Gastrocnemius medialis (tissue), 4 donors: Measurements from ENCODE around the gene GIPC1. TPM values are rescaled to one million over a fixed set of nuclear protein-coding genes. Genes with fewer than 3 reads are reported as not detected.

Experiments used
- ATAC-seq, 2 donors: fragments of 150-250 bp; one replicate each; pipeline ENCODE4 v1.9.1; 2016
- DNase-seq, 2 donors: peaks; one replicate each; pipeline ENCODE4 v3.0.0-alpha.2; 2019
- H3K27ac ChIP-seq, 4 donors: fragments of 200-600 bp; sonication (generic); 1 replicate in 1 of 4; 2 replicates in 3 of 4; pipeline ENCODE4 v1.5.1; 2016 to 2018; ENCODE audit warnings: mild to moderate bottlenecking in 2 of 4, moderate library complexity in 1 of 4
- H3K27me3 ChIP-seq, 3 donors: fragments of 200-600 bp; sonication (generic) in 2 of 3; 1 replicate in 1 of 3; 2 replicates in 2 of 3; pipeline versions ENCODE4 v1.5.1 to v1.6.0; 2016 to 2019; ENCODE audit warnings: mild to moderate bottlenecking in 1 of 3, moderate library complexity in 1 of 3
- H3K36me3 ChIP-seq, 2 donors: fragments of 200-600 bp; sonication (generic) in 1 of 2; one replicate each; pipeline ENCODE4 v1.5.1; 2017 to 2018
- H3K4me1 ChIP-seq, 2 donors: fragments of 200-600 bp; sonication (generic) in 1 of 2; one replicate each; pipeline ENCODE4 v1.5.1; 2016 to 2017; ENCODE audit warnings: mild to moderate bottlenecking in 2 of 2
- H3K4me3 ChIP-seq, 4 donors: fragments of 200-600 bp; sonication (generic) in 3 of 4; 1 replicate in 1 of 4; 2 replicates in 3 of 4; pipeline ENCODE4 v1.5.1; 2016 to 2019; ENCODE audit warnings: mild to moderate bottlenecking in 2 of 4
- H3K9me3 ChIP-seq, 3 donors: fragments of 200-600 bp; sonication (generic) in 2 of 3; 1 replicate in 1 of 3; 2 replicates in 2 of 3; pipeline ENCODE4 v1.5.1; 2016 to 2019
- POLR2A ChIP-seq, 2 donors: fragments of 450-650 bp; IDR thresholded peaks; one replicate each; pipeline ENCODE4 v1.6.1; 2017; ENCODE audit warnings: antibody characterized with exemption in 2 of 2, mild to moderate bottlenecking in 2 of 2, moderate library complexity in 2 of 2
- in situ Hi-C, 4 donors: fragments of 200-750 bp; cut with MboI; loops; one replicate each; pipeline versions ENCODE4 v1.15.0 to v1.8.0; 2017; ENCODE audit warnings: low sequenced_read_pairs in 4 of 4
- intact Hi-C: fragments of 100-400 bp; cut with DNase I; formaldehyde crosslinking; loops from one replicate; pipeline ENCODE4 v1.15.1; 2023; ENCODE audit warnings: low total_unique reads
- total RNA-seq, 4 donors: library from RNA; depleted of rRNA; stranded (reverse); fragments of >200 nt; gene quantifications; one replicate each; pipeline versions ENCODE4 v1.1.0 to v1.2.3, GENCODE V29; 2016
- TF ChIP-seq, protein P1 (sequence below), 5 experiments: fragments of 450-650 bp in 3 of 5; fragments of 200-600 bp in 2 of 5; sonication (generic) in 2 of 5; IDR thresholded peaks in 4 of 5; conservative IDR thresholded peaks in 1 of 5; 1 replicate in 4 of 5; 2 replicates in 1 of 5; pipeline ENCODE4 v1.5.1; 2016 to 2019; ENCODE audit warnings: antibody characterized with exemption in 5 of 5, mild to moderate bottlenecking in 3 of 5, moderate library complexity in 3 of 5

The GIPC1 gene
- total RNA-seq, 4 donors from 2014 or later: 18.4 to 70.3 (median 54.7) TPM

DNA sequence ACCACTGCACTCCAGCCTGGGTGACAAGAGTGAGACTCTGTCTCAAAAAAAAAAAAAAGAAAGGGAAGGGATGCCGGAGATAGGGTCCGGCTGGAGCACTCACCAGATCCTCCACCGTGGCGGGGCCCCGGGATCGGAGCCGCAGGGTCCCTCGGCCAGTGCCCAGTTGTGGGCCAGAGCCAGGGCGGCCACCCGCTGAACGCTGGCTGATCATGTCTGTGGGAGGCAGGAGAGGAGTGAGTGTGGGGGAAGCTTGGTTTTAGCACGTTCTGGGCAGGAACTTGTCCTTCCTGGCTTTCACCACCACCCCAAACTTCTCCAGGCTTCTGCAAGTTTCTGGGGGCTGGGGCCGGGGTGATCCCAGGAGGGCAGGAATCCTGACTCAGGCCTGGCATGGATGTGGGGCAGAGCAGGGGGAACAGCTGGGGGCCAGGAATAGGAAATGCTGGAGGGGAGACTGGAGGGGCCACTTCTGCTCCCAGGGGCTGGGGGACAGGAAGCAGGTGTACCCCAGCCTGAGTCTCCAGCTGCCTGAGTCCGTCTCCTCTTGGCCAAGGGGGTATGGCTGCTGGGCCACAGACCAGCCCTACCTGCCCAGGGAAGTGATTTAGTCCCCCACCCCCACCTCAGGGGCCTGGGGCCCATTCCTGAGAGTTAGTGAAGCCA is 16.5 kb downstream of the GIPC1 start:
- TF ChIP-seq, protein P1, sequence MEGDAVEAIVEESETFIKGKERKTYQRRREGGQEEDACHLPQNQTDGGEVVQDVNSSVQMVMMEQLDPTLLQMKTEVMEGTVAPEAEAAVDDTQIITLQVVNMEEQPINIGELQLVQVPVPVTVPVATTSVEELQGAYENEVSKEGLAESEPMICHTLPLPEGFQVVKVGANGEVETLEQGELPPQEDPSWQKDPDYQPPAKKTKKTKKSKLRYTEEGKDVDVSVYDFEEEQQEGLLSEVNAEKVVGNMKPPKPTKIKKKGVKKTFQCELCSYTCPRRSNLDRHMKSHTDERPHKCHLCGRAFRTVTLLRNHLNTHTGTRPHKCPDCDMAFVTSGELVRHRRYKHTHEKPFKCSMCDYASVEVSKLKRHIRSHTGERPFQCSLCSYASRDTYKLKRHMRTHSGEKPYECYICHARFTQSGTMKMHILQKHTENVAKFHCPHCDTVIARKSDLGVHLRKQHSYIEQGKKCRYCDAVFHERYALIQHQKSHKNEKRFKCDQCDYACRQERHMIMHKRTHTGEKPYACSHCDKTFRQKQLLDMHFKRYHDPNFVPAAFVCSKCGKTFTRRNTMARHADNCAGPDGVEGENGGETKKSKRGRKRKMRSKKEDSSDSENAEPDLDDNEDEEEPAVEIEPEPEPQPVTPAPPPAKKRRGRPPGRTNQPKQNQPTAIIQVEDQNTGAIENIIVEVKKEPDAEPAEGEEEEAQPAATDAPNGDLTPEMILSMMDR (IDR thresholded peaks at IDR 0.05 in 4 of 5, conservative IDR thresholded peaks at IDR 0.05 in 1 of 5): no peak
- TF ChIP-seq POLR2A (IDR thresholded peaks at IDR 0.05): no peak
- ATAC-seq: no peak
- no peak for DNase-seq
- H3K4me3 ChIP-seq: no peak overlapping the region
- peaks cover 14 to 23% (median 22%) of the 10 kb centered on the region in 3 donors for H3K27me3 ChIP-seq
- H3K9me3 ChIP-seq: no peaks in the 10 kb centered on the region
- in situ Hi-C loops: no loop called here
- H3K4me1 ChIP-seq: peaks cover 0 to 7% of the 10 kb centered on the region in 2 donors
- intact Hi-C loops: no loop called here
- H3K36me3 ChIP-seq: peaks cover 0 to 29% of the 10 kb centered on the region in 2 donors
- no peak overlapping the region for H3K27ac ChIP-seq

DNA sequence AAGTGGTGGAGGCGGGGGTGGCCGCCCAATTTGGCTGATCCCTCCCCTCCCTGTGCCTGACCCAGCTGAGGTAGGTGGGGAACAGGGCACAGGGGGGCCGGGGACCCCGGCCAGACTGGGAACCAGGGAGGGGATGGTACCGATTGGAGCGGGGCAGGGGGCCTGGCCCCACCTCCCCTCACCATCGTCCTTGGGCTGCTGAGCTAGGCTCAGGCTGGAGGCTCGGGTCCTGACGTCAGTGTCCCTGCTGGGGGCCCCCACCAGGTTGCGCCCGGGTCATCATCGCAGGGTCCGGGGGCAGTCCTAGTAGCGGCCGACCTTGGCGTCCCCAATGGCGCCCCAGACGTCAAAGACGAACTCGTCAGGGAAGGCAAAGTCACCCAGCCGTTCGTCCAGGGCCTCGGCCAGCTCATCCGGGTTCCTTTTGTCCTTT is 17.8 kb downstream of the GIPC1 start:
- Histone ChIP-seq H3K27ac (no peak overlapping the region), H3K4me3 (no peak overlapping the region), H3K36me3 (peaks cover 0 to 29% of the 10 kb centered on the region in 2 donors), H3K27me3 (peaks cover 17 to 30% (median 27%) of the 10 kb centered on the region in 3 donors), H3K4me1 (peaks cover 0 to 7% of the 10 kb centered on the region in 2 donors), H3K9me3 (no peaks in the 10 kb centered on the region)
- DNase-seq (no peak), ATAC-seq (no peak)
- TF ChIP-seq, protein P1 (IDR thresholded peaks at IDR 0.05 in 4 of 5, conservative IDR thresholded peaks at IDR 0.05 in 1 of 5): no peak
- no peak for TF ChIP-seq POLR2A (IDR thresholded peaks at IDR 0.05)
- in situ Hi-C loops: no loop called here
- intact Hi-C loops: no loop called here

DNA sequence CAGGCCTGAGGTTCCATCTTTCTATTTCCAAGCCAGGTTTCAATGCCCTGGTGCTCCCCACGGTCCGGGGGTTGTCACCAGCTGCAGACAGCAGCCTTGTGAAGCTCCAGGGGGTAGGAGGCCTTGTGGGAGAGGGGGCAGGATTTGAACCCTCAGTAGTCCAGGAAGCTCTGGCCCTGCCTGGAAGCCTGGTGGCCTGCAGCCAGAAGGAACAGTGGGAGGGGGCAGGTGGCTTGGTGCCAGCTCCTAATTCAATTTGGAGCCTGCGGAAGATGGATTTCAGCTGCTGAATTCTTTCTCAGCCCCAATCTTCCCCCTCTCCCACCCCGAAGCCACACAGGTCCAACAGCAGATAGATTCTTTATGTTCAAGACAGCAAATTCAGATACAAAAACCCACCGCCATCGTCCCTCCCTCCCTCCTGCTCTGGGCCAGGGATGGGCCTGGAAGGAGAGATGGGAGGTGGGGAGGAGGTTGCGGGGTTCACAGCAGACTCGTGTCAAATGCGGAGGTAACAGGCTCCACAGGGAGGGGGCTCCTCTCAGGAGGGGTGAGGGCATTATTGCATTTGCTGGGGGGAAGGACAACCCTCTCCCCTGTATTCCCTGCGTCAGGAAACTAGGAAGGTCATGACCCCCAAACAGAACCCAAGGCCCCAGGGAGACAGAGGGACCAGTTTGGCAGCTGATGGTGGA is 18.4 kb downstream of the GIPC1 start:
- H3K27ac ChIP-seq: no peak overlapping the region
- ATAC-seq: no peak
- intact Hi-C loops: no loop called here

DNA sequence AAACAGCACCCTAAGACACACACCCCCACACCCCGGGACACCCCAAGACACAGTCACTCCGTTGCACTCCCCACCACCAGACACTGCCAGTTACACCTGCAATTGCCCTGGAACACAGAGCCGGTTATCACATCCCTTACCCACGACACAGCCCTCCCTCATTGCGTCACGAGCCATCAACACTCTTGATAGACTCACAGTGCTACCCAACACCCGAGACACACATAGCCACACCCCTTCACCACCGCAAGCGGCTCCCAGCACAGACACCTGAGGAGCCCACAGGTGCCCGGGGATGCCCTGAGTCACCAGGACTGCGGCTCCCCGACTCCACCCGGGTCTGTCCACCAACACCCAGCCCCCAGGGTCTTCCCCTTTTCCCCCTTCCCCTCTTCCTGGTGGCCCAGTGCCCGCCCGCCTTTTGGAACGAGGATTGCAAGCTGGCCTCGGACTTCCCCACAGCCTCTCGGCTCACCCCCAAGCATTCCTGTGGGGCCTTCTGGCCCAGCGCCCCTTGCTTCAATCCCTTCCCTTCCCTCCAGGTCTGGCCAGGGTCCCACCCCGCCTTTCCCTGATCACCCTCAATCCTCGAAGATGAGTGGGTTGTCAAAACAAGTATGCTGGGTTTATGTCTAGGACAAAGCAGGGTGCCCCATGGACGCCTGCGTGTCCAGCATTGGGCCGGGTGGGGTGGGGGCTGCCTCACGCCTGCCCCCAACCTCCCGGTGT is 19.1 kb downstream of the GIPC1 start:
- Histone ChIP-seq H3K36me3 (peaks cover 0 to 29% of the 10 kb centered on the region in 2 donors), H3K27me3 (peaks cover 27 to 39% (median 33%) of the 10 kb centered on the region in 3 donors), H3K9me3 (no peaks in the 10 kb centered on the region), H3K4me1 (peaks cover 5 to 15% of the 10 kb centered on the region in 2 donors), H3K4me3 (no peak overlapping the region), H3K27ac (no peak overlapping the region)
- TF ChIP-seq, protein P1 (IDR thresholded peaks at IDR 0.05 in 4 of 5, conservative IDR thresholded peaks at IDR 0.05 in 1 of 5): no peak
- no peak for TF ChIP-seq POLR2A (IDR thresholded peaks at IDR 0.05)
- DNase-seq (no peak), ATAC-seq (no peak)
- in situ Hi-C loops: no loop called here
- intact Hi-C loops: no loop called here

More for the DNA sequence above, 18.4 kb downstream of the GIPC1 start:
- Histone ChIP-seq H3K36me3 (peaks cover 0 to 29% of the 10 kb centered on the region in 2 donors), H3K9me3 (no peaks in the 10 kb centered on the region), H3K4me3 (no peak overlapping the region), H3K4me1 (peaks cover under 1 to 9% of the 10 kb centered on the region in 2 donors), H3K27me3 (peaks cover 23 to 35% (median 30%) of the 10 kb centered on the region in 3 donors)
- in situ Hi-C loops: no loop called here
- TF ChIP-seq, protein P1 (IDR thresholded peaks at IDR 0.05 in 4 of 5, conservative IDR thresholded peaks at IDR 0.05 in 1 of 5): no peak
- TF ChIP-seq POLR2A (IDR thresholded peaks at IDR 0.05): no peak
- no peak for DNase-seq
